GM12873 (cell line): ENCODE measurements around the gene RHOBTB1.

Experiments
- CTCF ChIP-seq: IDR thresholded peaks from 2 replicates; pipeline ENCODE4 v1.5.1; 2012; ENCODE audit warnings: low read depth, mild to moderate bottlenecking, moderate library complexity, low read length, control low read depth; ENCODE audit not compliant: insufficient read depth; ENCODE audit errors: missing control alignments

RHOBTB1 gene

GRCh38 chr10:60951272-60951724 is 7.3 kb upstream of the RHOBTB1 start:
- TF ChIP-seq CTCF, result no peak

GRCh38 chr10:60950300-60950699 is 6.3 kb upstream of the RHOBTB1 start:
- no peak for TF ChIP-seq CTCF

GRCh38 chr10:60948851-60949250 is 4.9 kb upstream of the RHOBTB1 start:
- TF ChIP-seq CTCF, result no peak

GRCh38 chr10:60944910-60945297 is 919 bp upstream of the RHOBTB1 start:
- no peak for TF ChIP-seq CTCF

GRCh38 chr10:60943316-60944057 is 498 bp downstream of the RHOBTB1 start:
- TF ChIP-seq CTCF, result no peak

GRCh38 chr10:60942788-60943315 is 1.1 kb downstream of the RHOBTB1 start:
- no peak for TF ChIP-seq CTCF

- TF ChIP-seq CTCF, result no peak
Measured at GRCh38 chr10:60942134-60942787, 1.7 kb downstream of the RHOBTB1 start.
